Neural progenitor cell (in vitro differentiated cells): ENCODE measurements around the gene CAMKMT. TPM values are rescaled to one million over a fixed set of nuclear protein-coding genes. Genes with fewer than 3 reads are reported as not detected.

Experiments used
- DNase-seq: peaks from one replicate; pipeline ENCODE4 v3.0.0-alpha.2; 2016; ENCODE audit warnings: low spot score
- H2AFZ ChIP-seq: fragments of 200-600 bp; sonication (generic); replicated peaks from 2 replicates; pipeline ENCODE4 v1.6.1; 2016; ENCODE audit warnings: antibody characterized with exemption
- H3F3A ChIP-seq: fragments of 200-600 bp; sonication (generic); 2 replicates; pipeline ENCODE4 v1.6.1; 2016; ENCODE audit warnings: antibody characterized with exemption, low read depth
- H3K27ac ChIP-seq: fragments of 200-600 bp; sonication (generic); 2 replicates; pipeline ENCODE4 v1.5.1; 2016; ENCODE audit warnings: mild to moderate bottlenecking
- H3K27me3 ChIP-seq: fragments of 200-600 bp; sonication (generic); 2 replicates; pipeline ENCODE4 v1.6.1; 2016; ENCODE audit warnings: mild to moderate bottlenecking, moderate library complexity
- H3K36me3 ChIP-seq: fragments of 200-600 bp; sonication (generic); 2 replicates; pipeline ENCODE4 v1.5.1; 2016
- H3K4me1 ChIP-seq: fragments of 200-600 bp; sonication (generic); 2 replicates; pipeline ENCODE4 v1.6.1; 2016; ENCODE audit warnings: mixed run types
- H3K4me2 ChIP-seq: fragments of 200-600 bp; sonication (generic); 2 replicates; pipeline ENCODE4 v1.6.1; 2016
- H3K4me3 ChIP-seq: fragments of 200-600 bp; sonication (generic); 2 replicates; pipeline ENCODE4 v1.5.1; 2016
- H3K79me2 ChIP-seq: fragments of 200-600 bp; sonication (generic); 2 replicates; pipeline ENCODE4 v1.6.1; 2016; ENCODE audit warnings: low read depth
- H3K9ac ChIP-seq: fragments of 200-600 bp; sonication (generic); 2 replicates; pipeline ENCODE4 v1.6.1; 2016
- H3K9me3 ChIP-seq: fragments of 200-600 bp; sonication (generic); 2 replicates; pipeline ENCODE4 v1.5.1; 2016; ENCODE audit warnings: low read depth
- H4K20me1 ChIP-seq: fragments of 200-600 bp; sonication (generic); 2 replicates; pipeline ENCODE4 v1.6.1; 2016; ENCODE audit warnings: low read depth
- H3K27ac Mint-ChIP-seq: 3 replicates; pipeline ENCODE4 v1.8.0; 2021; ENCODE audit warnings: mixed read lengths
- H3K27me3 Mint-ChIP-seq: 2 replicates; pipeline ENCODE4 v1.8.0; 2022; ENCODE audit warnings: low read depth, mild to moderate bottlenecking, inconsistent platforms, moderate library complexity, mixed read lengths; ENCODE audit not compliant: insufficient read depth
- H3K36me3 Mint-ChIP-seq: 3 replicates; pipeline ENCODE4 v1.8.0; 2021; ENCODE audit warnings: mixed read lengths
- H3K4me1 Mint-ChIP-seq: 3 replicates; pipeline ENCODE4 v1.8.0; 2021; ENCODE audit warnings: mixed read lengths
- H3K4me3 Mint-ChIP-seq: 3 replicates; pipeline ENCODE4 v1.8.0; 2021; ENCODE audit warnings: mild to moderate bottlenecking, moderate library complexity, mixed read lengths
- H3K9me3 Mint-ChIP-seq: 3 replicates; pipeline ENCODE4 v1.8.0; 2020; ENCODE audit warnings: mixed read lengths
- CTCF ChIP-seq: fragments of 200-600 bp; sonication (generic); IDR thresholded peaks from 2 replicates; pipeline ENCODE4 v1.5.1; 2017; ENCODE audit warnings: antibody characterized with exemption, mild to moderate bottlenecking
- EZH2 ChIP-seq: fragments of 200-600 bp; sonication (generic); IDR thresholded peaks from 2 replicates; pipeline ENCODE4 v1.6.1; 2017; ENCODE audit warnings: antibody characterized with exemption, mild to moderate bottlenecking, moderate library complexity
- EZH2phosphoT487 ChIP-seq: fragments of 200-600 bp; sonication (generic); IDR thresholded peaks from 2 replicates; pipeline ENCODE4 v1.6.1; 2017; ENCODE audit warnings: antibody characterized with exemption
- total RNA-seq: library from RNA; depleted of rRNA; stranded (reverse); fragments of >200 nt; gene quantifications from 2 replicates; pipeline ENCODE4 v1.2.3, GENCODE V29; 2015; ENCODE audit warnings: low replicate concordance

The CAMKMT gene
- total RNA-seq, 1 donor from 2014 or later = 28.5 TPM

- no peak overlapping the region for H3K4me2 ChIP-seq
- H3K4me1 Mint-ChIP-seq = peaks cover 9% of the 10 kb centered on the region
- peaks cover 8% of the 10 kb centered on the region for H3F3A ChIP-seq
- peaks cover 8% of the 10 kb centered on the region for H3K36me3 ChIP-seq
- no peak overlapping the region for H3K9ac ChIP-seq
- H2AFZ ChIP-seq = no peak overlapping the region
- DNase-seq = no peak
- H4K20me1 ChIP-seq = no peaks in the 10 kb centered on the region
- no peak overlapping the region for H3K27ac ChIP-seq
- H3K4me1 ChIP-seq = peaks cover 14% of the 10 kb centered on the region
- no peaks in the 10 kb centered on the region for H3K27me3 Mint-ChIP-seq
- TF ChIP-seq EZH2phosphoT487 (no peak), CTCF (no peak), EZH2 (no peak)
- H3K79me2 ChIP-seq = no peaks in the 10 kb centered on the region
- no peaks in the 10 kb centered on the region for H3K27me3 ChIP-seq
- no peak overlapping the region for H3K4me3 ChIP-seq
- no peaks in the 10 kb centered on the region for H3K9me3 ChIP-seq
- H3K4me3 Mint-ChIP-seq = no peak overlapping the region
- H3K36me3 Mint-ChIP-seq = peaks cover 33% of the 10 kb centered on the region
- no peaks in the 10 kb centered on the region for H3K9me3 Mint-ChIP-seq
- H3K27ac Mint-ChIP-seq = no peak overlapping the region
Measured at GRCh38 chr2:44325897-44326296, 35.9 kb upstream of the CAMKMT start.

- Mint-ChIP-seq H3K4me1 (peaks cover 9% of the 10 kb centered on the region), H3K9me3 (no peaks in the 10 kb centered on the region), H3K36me3 (peaks cover 36% of the 10 kb centered on the region), H3K4me3 (no peak overlapping the region), H3K27me3 (no peaks in the 10 kb centered on the region), H3K27ac (no peak overlapping the region)
- DNase-seq = no peak
- Histone ChIP-seq H3K4me1 (peaks cover 14% of the 10 kb centered on the region), H3K9ac (no peak overlapping the region), H3F3A (peaks cover 8% of the 10 kb centered on the region), H2AFZ (no peak overlapping the region), H3K27ac (no peak overlapping the region), H3K36me3 (peaks cover 8% of the 10 kb centered on the region), H3K4me2 (no peak overlapping the region), H4K20me1 (no peaks in the 10 kb centered on the region), H3K9me3 (no peaks in the 10 kb centered on the region), H3K27me3 (no peaks in the 10 kb centered on the region), H3K79me2 (no peaks in the 10 kb centered on the region), H3K4me3 (no peak overlapping the region)
- TF ChIP-seq EZH2phosphoT487 (no peak), EZH2 (no peak), CTCF (no peak)
Measured at GRCh38 chr2:44326548-44327264, 35.0 kb upstream of the CAMKMT start.

GRCh38 chr2:44328750-44329149 lies 33.0 kb upstream of the CAMKMT start:
- peaks cover 8% of the 10 kb centered on the region for H3K36me3 ChIP-seq
- TF ChIP-seq EZH2phosphoT487 = no peak
- no peak for TF ChIP-seq CTCF
- TF ChIP-seq EZH2 = no peak
- no peak overlapping the region for H3K27ac Mint-ChIP-seq
- H4K20me1 ChIP-seq = no peaks in the 10 kb centered on the region
- H3K9ac ChIP-seq = no peak overlapping the region
- peaks cover 12% of the 10 kb centered on the region for H3K4me1 Mint-ChIP-seq
- H3K4me3 ChIP-seq = no peak overlapping the region
- H3K4me3 Mint-ChIP-seq = no peak overlapping the region
- H3F3A ChIP-seq = peaks cover 12% of the 10 kb centered on the region
- H3K27ac ChIP-seq = no peak overlapping the region
- H3K9me3 ChIP-seq = no peaks in the 10 kb centered on the region
- no peaks in the 10 kb centered on the region for H3K9me3 Mint-ChIP-seq
- H3K79me2 ChIP-seq = no peaks in the 10 kb centered on the region
- no peaks in the 10 kb centered on the region for H3K27me3 ChIP-seq
- H3K4me2 ChIP-seq = no peak overlapping the region
- peaks cover 27% of the 10 kb centered on the region for H3K36me3 Mint-ChIP-seq
- H3K4me1 ChIP-seq = peaks cover 24% of the 10 kb centered on the region
- DNase-seq = no peak
- H2AFZ ChIP-seq = no peak overlapping the region
- no peaks in the 10 kb centered on the region for H3K27me3 Mint-ChIP-seq
